ENCODE data around the gene VWC2. TPM values are rescaled to one million over a fixed set of nuclear protein-coding genes. Genes with fewer than 3 reads are reported as not detected.

The VWC2 gene
- total and polyA plus RNA-seq, 5 donors from 2014 or later = not detected

DNA sequence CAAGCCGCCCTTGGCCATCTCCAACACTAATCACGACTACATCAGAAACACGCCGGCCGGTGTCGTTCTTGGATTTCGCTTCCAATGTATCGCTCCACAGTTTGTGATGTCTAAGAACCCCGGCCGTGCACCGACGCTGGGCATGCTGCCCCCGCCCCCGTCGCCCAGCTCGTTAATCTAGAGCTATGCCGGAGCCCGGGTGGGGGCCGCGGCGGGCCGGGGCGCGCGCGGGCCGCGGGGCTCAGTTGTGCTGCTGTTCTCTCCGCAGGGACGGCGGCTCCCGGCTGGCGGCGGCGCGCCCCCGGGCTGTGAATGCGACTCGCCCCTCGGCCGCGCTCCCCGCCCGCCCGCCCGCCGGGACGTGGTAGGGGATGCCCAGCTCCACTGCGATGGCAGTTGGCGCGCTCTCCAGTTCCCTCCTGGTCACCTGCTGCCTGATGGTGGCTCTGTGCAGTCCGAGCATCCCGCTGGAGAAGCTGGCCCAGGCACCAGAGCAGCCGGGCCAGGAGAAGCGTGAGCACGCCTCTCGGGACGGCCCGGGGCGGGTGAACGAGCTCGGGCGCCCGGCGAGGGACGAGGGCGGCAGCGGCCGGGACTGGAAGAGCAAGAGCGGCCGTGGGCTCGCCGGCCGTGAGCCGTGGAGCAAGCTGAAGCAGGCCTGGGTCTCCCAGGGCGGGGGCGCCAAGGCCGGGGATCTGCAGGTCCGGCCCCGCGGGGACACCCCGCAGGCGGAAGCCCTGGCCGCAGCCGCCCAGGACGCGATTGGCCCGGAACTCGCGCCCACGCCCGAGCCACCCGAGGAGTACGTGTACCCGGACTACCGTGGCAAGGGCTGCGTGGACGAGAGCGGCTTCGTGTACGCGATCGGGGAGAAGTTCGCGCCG is 1.9 kb downstream of the VWC2 start:
- Histone ChIP-seq H3K36me3 (ENCODE audit: control insufficient read depth, insufficient read depth, low read length) (no peaks in the 10 kb centered on the region), H3K4me1 (ENCODE audit: control insufficient read depth, insufficient read depth, low read length, poor library complexity, severe bottlenecking) (no peaks in the 10 kb centered on the region), H3K27ac (ENCODE audit: insufficient read depth, low read length, poor library complexity, severe bottlenecking) (no peak overlapping the region), H3K4me3 (ENCODE audit: low read depth, low read length) (no peak overlapping the region), H3K9me3 (ENCODE audit: control insufficient read depth in 2 of 2, low read length in 2 of 2) (no peaks in the 10 kb centered on the region), H3K27me3 (ENCODE audit: control insufficient read depth, insufficient read depth, low read length) (peaks cover 4% of the 10 kb centered on the region)
- Mint-ChIP-seq H3K36me3 (no peaks in the 10 kb centered on the region), H3K27me3 (peaks cover 65% of the 10 kb centered on the region), H3K9me3 (no peaks in the 10 kb centered on the region), H3K4me3 (no peak overlapping the region), H3K4me1 (peaks cover 0 to 5% (median 4%) of the 10 kb centered on the region in 4 donors), H3K27ac (no peak overlapping the region)
- ATAC-seq (ENCODE audit: low read depth in 2 of 2) = no peak
- DNase-seq = no peak

DNA sequence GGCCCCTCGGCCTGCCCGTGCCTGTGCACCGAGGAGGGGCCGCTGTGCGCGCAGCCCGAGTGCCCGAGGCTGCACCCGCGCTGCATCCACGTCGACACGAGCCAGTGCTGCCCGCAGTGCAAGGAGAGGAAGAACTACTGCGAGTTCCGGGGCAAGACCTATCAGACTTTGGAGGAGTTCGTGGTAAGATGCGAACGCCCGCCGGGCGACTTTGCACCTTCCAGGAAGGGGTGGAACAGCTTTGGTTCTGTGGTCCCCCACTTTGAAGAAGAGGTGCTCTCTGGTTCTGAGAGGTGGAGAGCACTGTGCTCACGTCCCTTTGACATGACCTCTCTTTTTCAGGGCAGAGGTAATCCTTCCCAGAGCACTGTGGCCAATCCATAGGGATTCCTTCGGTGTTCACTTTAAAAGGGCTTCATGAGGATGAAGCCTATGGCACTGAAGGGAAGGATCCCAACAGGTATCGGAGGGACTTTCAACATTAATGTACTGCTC is 2.6 kb downstream of the VWC2 start:
- H3K27me3 Mint-ChIP-seq = peaks cover 70% of the 10 kb centered on the region
- Histone ChIP-seq H3K36me3 (ENCODE audit: control insufficient read depth, insufficient read depth, low read length) (no peaks in the 10 kb centered on the region), H3K4me3 (ENCODE audit: low read depth, low read length) (no peak overlapping the region), H3K4me1 (ENCODE audit: control insufficient read depth, insufficient read depth, low read length, poor library complexity, severe bottlenecking) (no peaks in the 10 kb centered on the region), H3K27ac (ENCODE audit: insufficient read depth, low read length, poor library complexity, severe bottlenecking) (no peak overlapping the region), H3K27me3 (ENCODE audit: control insufficient read depth, insufficient read depth, low read length) (peaks cover 4% of the 10 kb centered on the region), H3K9me3 (ENCODE audit: control insufficient read depth in 2 of 2, low read length in 2 of 2) (no peaks in the 10 kb centered on the region)
- H3K9me3 Mint-ChIP-seq = no peaks in the 10 kb centered on the region
- H3K27ac Mint-ChIP-seq = no peak overlapping the region
- no peaks in the 10 kb centered on the region for H3K36me3 Mint-ChIP-seq
- ATAC-seq (ENCODE audit: low read depth in 2 of 2) (no peak), DNase-seq (no peak)
- peaks cover 0 to 5% (median 4%) of the 10 kb centered on the region in 4 donors for H3K4me1 Mint-ChIP-seq
- H3K4me3 Mint-ChIP-seq = no peak overlapping the region

DNA sequence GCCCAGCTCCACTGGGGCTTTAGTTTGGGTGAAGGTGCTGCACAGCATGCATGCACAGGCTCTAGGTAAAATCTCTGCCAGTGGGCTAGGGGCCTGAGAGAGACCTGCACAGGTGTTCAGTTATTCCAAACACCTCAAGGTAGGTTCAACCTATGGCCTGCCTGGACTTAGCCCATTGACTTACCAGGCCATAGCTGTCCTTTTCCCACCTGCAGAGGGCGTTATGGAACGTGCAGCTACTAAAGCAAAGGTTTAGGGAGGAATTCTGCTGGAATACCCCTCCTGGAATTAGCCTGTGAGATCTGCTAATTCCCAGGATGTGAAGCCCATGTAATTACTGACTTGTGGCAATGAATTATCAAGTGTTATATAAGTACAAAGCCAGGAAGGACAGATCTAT is 3.6 kb downstream of the VWC2 start:
- H3K4me1 ChIP-seq (ENCODE audit: control insufficient read depth, insufficient read depth, low read length, poor library complexity, severe bottlenecking) = no peaks in the 10 kb centered on the region
- no peak overlapping the region for H3K4me3 ChIP-seq (ENCODE audit: low read depth, low read length)
- no peaks in the 10 kb centered on the region for H3K9me3 Mint-ChIP-seq
- H3K27me3 ChIP-seq (ENCODE audit: control insufficient read depth, insufficient read depth, low read length) = peaks cover 4% of the 10 kb centered on the region
- no peaks in the 10 kb centered on the region for H3K36me3 Mint-ChIP-seq
- H3K27ac ChIP-seq (ENCODE audit: insufficient read depth, low read length, poor library complexity, severe bottlenecking) = no peak overlapping the region
- peaks cover 70% of the 10 kb centered on the region for H3K27me3 Mint-ChIP-seq
- H3K27ac Mint-ChIP-seq = no peak overlapping the region
- H3K9me3 ChIP-seq (ENCODE audit: control insufficient read depth in 2 of 2, low read length in 2 of 2) = no peaks in the 10 kb centered on the region
- H3K4me3 Mint-ChIP-seq = no peak overlapping the region
- ATAC-seq (ENCODE audit: low read depth in 2 of 2) (no peak), DNase-seq (no peak)
- H3K36me3 ChIP-seq (ENCODE audit: control insufficient read depth, insufficient read depth, low read length) = no peaks in the 10 kb centered on the region
- peaks cover 0 to 5% (median 4%) of the 10 kb centered on the region in 4 donors for H3K4me1 Mint-ChIP-seq

DNA sequence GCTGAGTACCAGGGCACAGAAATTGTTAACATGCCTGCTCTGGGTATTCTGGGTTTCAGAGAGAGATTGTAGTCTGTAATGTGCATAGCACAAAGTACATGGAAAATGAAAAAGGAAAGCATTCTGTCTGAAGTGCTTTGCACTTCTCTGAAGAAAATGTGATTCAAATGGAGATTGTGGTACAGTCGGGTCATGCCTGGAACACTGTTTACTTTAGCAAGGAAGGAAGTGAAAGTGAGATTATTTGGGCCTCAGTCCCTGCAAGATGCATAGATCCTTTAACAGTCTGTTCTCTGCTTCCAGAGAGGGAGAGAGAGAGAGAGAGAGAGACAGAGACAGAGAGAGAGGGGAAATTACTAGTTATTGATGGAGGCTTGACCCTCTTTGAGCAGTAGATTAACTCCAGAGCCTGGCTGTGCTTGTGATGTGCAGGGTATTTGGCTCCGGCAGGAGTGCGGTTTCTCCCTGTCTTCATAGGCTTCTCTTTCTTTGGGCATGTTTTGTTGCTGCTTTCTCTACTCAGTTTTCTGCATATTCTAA is 5.4 kb downstream of the VWC2 start:
- H3K9me3 ChIP-seq (ENCODE audit: control insufficient read depth in 2 of 2, low read length in 2 of 2) = no peaks in the 10 kb centered on the region
- no peaks in the 10 kb centered on the region for H3K4me1 ChIP-seq (ENCODE audit: control insufficient read depth, insufficient read depth, low read length, poor library complexity, severe bottlenecking)
- DNase-seq = no peak
- Mint-ChIP-seq H3K4me1 (no peaks in the 10 kb centered on the region), H3K4me3 (no peak overlapping the region), H3K27ac (no peak overlapping the region), H3K9me3 (no peaks in the 10 kb centered on the region), H3K27me3 (peaks cover 55% of the 10 kb centered on the region), H3K36me3 (no peaks in the 10 kb centered on the region)
- H3K27ac ChIP-seq (ENCODE audit: insufficient read depth, low read length, poor library complexity, severe bottlenecking) = no peak overlapping the region
- peaks cover 4% of the 10 kb centered on the region for H3K27me3 ChIP-seq (ENCODE audit: control insufficient read depth, insufficient read depth, low read length)
- H3K36me3 ChIP-seq (ENCODE audit: control insufficient read depth, insufficient read depth, low read length) = no peaks in the 10 kb centered on the region
- ATAC-seq (ENCODE audit: low read depth in 2 of 2) = no peak
- H3K4me3 ChIP-seq (ENCODE audit: low read depth, low read length) = no peak overlapping the region

DNA sequence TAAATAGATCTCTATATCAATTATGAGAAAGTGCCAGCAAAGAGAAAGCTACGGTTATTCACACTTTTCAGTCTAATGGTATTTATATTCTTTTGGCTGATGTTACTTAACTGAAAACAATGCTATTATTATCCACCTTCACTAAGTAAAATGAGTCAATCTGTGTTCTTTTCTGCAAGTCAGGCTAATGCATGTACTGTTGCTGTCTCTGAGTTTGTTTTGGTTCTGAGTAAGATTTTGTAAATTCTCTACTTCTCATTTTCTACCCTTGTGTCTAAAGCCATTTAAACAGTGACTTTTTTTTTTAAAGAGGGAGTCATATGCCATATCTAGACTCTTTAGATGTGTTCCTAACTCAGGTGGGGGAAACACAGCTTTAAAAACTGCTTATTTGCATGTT is 7.5 kb downstream of the VWC2 start:
- DNase-seq (no peak), ATAC-seq (ENCODE audit: low read depth in 2 of 2) (no peak)
- Histone ChIP-seq H3K4me3 (ENCODE audit: low read depth, low read length) (no peak overlapping the region), H3K27me3 (ENCODE audit: control insufficient read depth, insufficient read depth, low read length) (peaks cover 3% of the 10 kb centered on the region), H3K27ac (ENCODE audit: insufficient read depth, low read length, poor library complexity, severe bottlenecking) (no peak overlapping the region), H3K9me3 (ENCODE audit: control insufficient read depth in 2 of 2, low read length in 2 of 2) (no peaks in the 10 kb centered on the region), H3K36me3 (ENCODE audit: control insufficient read depth, insufficient read depth, low read length) (no peaks in the 10 kb centered on the region), H3K4me1 (ENCODE audit: control insufficient read depth, insufficient read depth, low read length, poor library complexity, severe bottlenecking) (no peaks in the 10 kb centered on the region)
- Mint-ChIP-seq H3K4me1 (no peaks in the 10 kb centered on the region), H3K36me3 (no peaks in the 10 kb centered on the region), H3K4me3 (no peak overlapping the region), H3K9me3 (peaks cover 0 to 3% (median 0%) of the 10 kb centered on the region in 7 donors), H3K27ac (no peak overlapping the region), H3K27me3 (peaks cover 50% of the 10 kb centered on the region)

DNA sequence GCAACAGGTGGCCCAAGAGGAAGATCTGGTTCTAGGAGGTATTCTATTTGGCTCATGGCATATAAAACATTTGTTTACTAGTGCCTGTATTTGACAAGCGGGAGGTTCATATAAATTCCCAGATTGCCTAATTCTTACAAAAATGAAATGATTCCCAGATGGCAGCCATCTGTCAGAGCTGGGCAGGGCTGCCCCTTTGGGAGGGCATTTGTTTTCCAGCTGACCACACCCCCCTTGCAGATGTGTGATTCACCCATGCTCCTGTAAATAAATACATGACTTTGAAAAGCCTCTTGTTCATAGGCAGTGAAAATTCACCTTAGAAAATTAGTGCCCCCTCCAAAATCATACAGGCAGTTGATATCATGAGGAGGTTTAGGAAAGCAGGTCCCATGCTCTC is 8.6 kb downstream of the VWC2 start:
- H3K4me3 ChIP-seq (ENCODE audit: low read depth, low read length) = no peak overlapping the region
- no peak for DNase-seq
- peaks cover 40% of the 10 kb centered on the region for H3K27me3 Mint-ChIP-seq
- peaks cover 0 to 5% (median 1%) of the 10 kb centered on the region in 7 donors for H3K9me3 Mint-ChIP-seq
- no peaks in the 10 kb centered on the region for H3K36me3 ChIP-seq (ENCODE audit: control insufficient read depth, insufficient read depth, low read length)
- H3K27ac Mint-ChIP-seq = no peak overlapping the region
- H3K36me3 Mint-ChIP-seq = no peaks in the 10 kb centered on the region
- H3K4me1 Mint-ChIP-seq = no peaks in the 10 kb centered on the region
- no peaks in the 10 kb centered on the region for H3K9me3 ChIP-seq (ENCODE audit: control insufficient read depth in 2 of 2, low read length in 2 of 2)
- no peak overlapping the region for H3K4me3 Mint-ChIP-seq
- ATAC-seq (ENCODE audit: low read depth in 2 of 2) = no peak
- no peaks in the 10 kb centered on the region for H3K4me1 ChIP-seq (ENCODE audit: control insufficient read depth, insufficient read depth, low read length, poor library complexity, severe bottlenecking)
- H3K27ac ChIP-seq (ENCODE audit: insufficient read depth, low read length, poor library complexity, severe bottlenecking) = no peak overlapping the region
- no peaks in the 10 kb centered on the region for H3K27me3 ChIP-seq (ENCODE audit: control insufficient read depth, insufficient read depth, low read length)

DNA sequence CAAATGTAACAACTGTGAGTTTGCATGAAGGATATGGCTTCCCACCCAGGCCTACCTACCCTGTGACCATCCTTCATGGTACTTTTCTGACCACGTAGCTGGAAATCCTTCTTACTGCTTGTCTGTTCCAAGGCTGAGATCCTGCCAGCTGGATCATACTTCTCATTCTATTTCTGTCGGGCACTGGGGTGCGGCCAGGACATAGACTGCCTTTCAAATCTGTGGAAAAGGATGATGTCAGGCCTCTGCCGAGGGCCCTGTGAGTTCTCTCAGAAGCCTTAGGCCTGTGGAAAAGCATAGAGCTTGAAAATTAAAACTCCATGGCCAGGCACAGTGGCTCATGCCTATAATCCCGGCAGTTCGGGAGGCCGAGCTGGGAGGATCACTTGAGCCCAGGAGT is 10.0 kb downstream of the VWC2 start:
- Mint-ChIP-seq H3K4me1 (no peaks in the 10 kb centered on the region), H3K27ac (no peak overlapping the region), H3K36me3 (no peaks in the 10 kb centered on the region), H3K27me3 (peaks cover 31% of the 10 kb centered on the region), H3K4me3 (no peak overlapping the region), H3K9me3 (peaks cover 0 to 5% (median 2%) of the 10 kb centered on the region in 7 donors)
- no peak for DNase-seq
- H3K27me3 ChIP-seq (ENCODE audit: control insufficient read depth, insufficient read depth, low read length) = no peaks in the 10 kb centered on the region
- no peak overlapping the region for H3K4me3 ChIP-seq (ENCODE audit: low read depth, low read length)
- no peak overlapping the region for H3K27ac ChIP-seq (ENCODE audit: insufficient read depth, low read length, poor library complexity, severe bottlenecking)
- no peaks in the 10 kb centered on the region for H3K9me3 ChIP-seq (ENCODE audit: control insufficient read depth in 2 of 2, low read length in 2 of 2)
- no peaks in the 10 kb centered on the region for H3K4me1 ChIP-seq (ENCODE audit: control insufficient read depth, insufficient read depth, low read length, poor library complexity, severe bottlenecking)
- no peaks in the 10 kb centered on the region for H3K36me3 ChIP-seq (ENCODE audit: control insufficient read depth, insufficient read depth, low read length)
- ATAC-seq (ENCODE audit: low read depth in 2 of 2) = no peak

DNA sequence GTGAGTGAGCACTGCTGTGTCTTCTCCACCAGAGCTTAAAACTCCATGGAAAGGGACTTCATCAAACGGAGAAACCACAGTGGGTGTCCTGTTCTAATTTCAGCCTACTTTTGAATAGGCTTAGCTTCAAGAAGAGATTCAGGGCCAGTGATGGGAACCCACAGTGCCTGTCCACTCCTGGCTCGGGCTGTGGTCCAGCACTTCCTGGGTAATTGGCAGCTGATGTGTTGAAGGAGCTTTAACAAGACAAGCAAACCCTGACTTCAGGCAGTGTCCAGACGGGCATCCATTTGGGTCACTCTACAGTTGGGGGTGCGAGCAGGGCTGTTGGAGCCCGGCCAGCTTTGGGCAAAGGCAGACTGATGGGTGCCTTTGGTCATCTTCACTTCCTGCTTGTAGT is 14.5 kb downstream of the VWC2 start:
- DNase-seq (no peak), ATAC-seq (ENCODE audit: low read depth in 2 of 2) (no peak)
- Mint-ChIP-seq H3K27ac (no peak overlapping the region), H3K4me1 (no peaks in the 10 kb centered on the region), H3K9me3 (peaks cover 0 to 5% (median 2%) of the 10 kb centered on the region in 7 donors), H3K4me3 (no peak overlapping the region), H3K36me3 (peaks cover 5% of the 10 kb centered on the region), H3K27me3 (no peaks in the 10 kb centered on the region)
- Histone ChIP-seq H3K9me3 (ENCODE audit: control insufficient read depth in 2 of 2, low read length in 2 of 2) (no peaks in the 10 kb centered on the region), H3K27me3 (ENCODE audit: control insufficient read depth, insufficient read depth, low read length) (no peaks in the 10 kb centered on the region), H3K4me1 (ENCODE audit: control insufficient read depth, insufficient read depth, low read length, poor library complexity, severe bottlenecking) (no peaks in the 10 kb centered on the region), H3K4me3 (ENCODE audit: low read depth, low read length) (no peak overlapping the region), H3K36me3 (ENCODE audit: control insufficient read depth, insufficient read depth, low read length) (no peaks in the 10 kb centered on the region), H3K27ac (ENCODE audit: insufficient read depth, low read length, poor library complexity, severe bottlenecking) (no peak overlapping the region)
